Measurements from ENCODE around the gene XRN2.

XRN2 gene

GRCh38 chr20:21301940-21302663 is 1.0 kb upstream of the XRN2 start:
- DNase-seq: no peak

- no peak for DNase-seq
These were observed 469 bp upstream of the XRN2 start for GRCh38 chr20:21302664-21303060.

- DNase-seq: no peak
These were observed 898 bp downstream of the XRN2 start for GRCh38 chr20:21303872-21304586.

- DNase-seq: no peak
These were observed 5.2 kb downstream of the XRN2 start for GRCh38 chr20:21308340-21308739.

- no peak for DNase-seq
These were observed 6.7 kb downstream of the XRN2 start for GRCh38 chr20:21309678-21310467.

- DNase-seq: no peak
These were observed 9.8 kb downstream of the XRN2 start for GRCh38 chr20:21312813-21313474.

GRCh38 chr20:21315138-21315537 is 12.0 kb downstream of the XRN2 start:
- no peak for DNase-seq

- no peak for DNase-seq
These were observed 19.1 kb downstream of the XRN2 start for GRCh38 chr20:21322083-21322710.

- DNase-seq: no peak
These were observed 19.8 kb downstream of the XRN2 start for GRCh38 chr20:21322921-21323331.

GRCh38 chr20:21323640-21324039 is 20.5 kb downstream of the XRN2 start:
- no peak for DNase-seq

- no peak for DNase-seq
These were observed 21.0 kb downstream of the XRN2 start for GRCh38 chr20:21324126-21324525.

GRCh38 chr20:21325296-21325695 is 22.2 kb downstream of the XRN2 start:
- DNase-seq: no peak

GRCh38 chr20:21326700-21327099 is 23.6 kb downstream of the XRN2 start:
- no peak for DNase-seq

- no peak for DNase-seq
These were observed 33.5 kb downstream of the XRN2 start for GRCh38 chr20:21336455-21337151.

GRCh38 chr20:21338291-21338690 is 35.2 kb downstream of the XRN2 start:
- DNase-seq: no peak

- no peak for DNase-seq
These were observed 36.4 kb downstream of the XRN2 start for GRCh38 chr20:21339499-21339898.

GRCh38 chr20:21340991-21341697 is 38.0 kb downstream of the XRN2 start:
- no peak for DNase-seq

GRCh38 chr20:21342656-21343345 is 39.7 kb downstream of the XRN2 start:
- DNase-seq: no peak

GRCh38 chr20:21344206-21344900 is 41.2 kb downstream of the XRN2 start:
- no peak for DNase-seq

GRCh38 chr20:21344961-21345360 is 41.8 kb downstream of the XRN2 start:
- DNase-seq: no peak
